GM21447 (cell line): ENCODE results near the gene REXO1.
A peak's percentile ranks its signal among the peaks of the same experiment; 100 is the strongest.
"Not testable (repeated sequence)": the region's sequence is repeated elsewhere in the genome, so short reads cannot be mapped to it uniquely, and the experiment has no call there.

Source experiments
- ATAC-seq: cut with Tn5 transposase; IDR thresholded peaks from one replicate; pipeline ENCODE4 v1.9.1; 2021; ENCODE audit not compliant: unreplicated experiment

Gene REXO1

GRCh38 chr19:1848399-1849131 lies at the start of gene REXO1:
REXO1 (minus strand) TSS chr19:1848483; CDS start chr19:1848358, 125 bp downstream.
- peak; percentile 52 for ATAC-seq

GRCh38 chr19:1896508-1896907 lies 48.2 kb upstream of the REXO1 start:
- no peak for ATAC-seq

GRCh38 chr19:1893791-1894190 lies 45.5 kb upstream of the REXO1 start:
- no peak for ATAC-seq

- no peak for ATAC-seq
These were observed 41.6 kb upstream of the REXO1 start for GRCh38 chr19:1889907-1890306.

- no peak for ATAC-seq
These were observed 40.1 kb upstream of the REXO1 start for GRCh38 chr19:1888385-1888784.

- ATAC-seq: not testable (repeated sequence)
These were observed 38.1 kb upstream of the REXO1 start for GRCh38 chr19:1886360-1886759.

DNA sequence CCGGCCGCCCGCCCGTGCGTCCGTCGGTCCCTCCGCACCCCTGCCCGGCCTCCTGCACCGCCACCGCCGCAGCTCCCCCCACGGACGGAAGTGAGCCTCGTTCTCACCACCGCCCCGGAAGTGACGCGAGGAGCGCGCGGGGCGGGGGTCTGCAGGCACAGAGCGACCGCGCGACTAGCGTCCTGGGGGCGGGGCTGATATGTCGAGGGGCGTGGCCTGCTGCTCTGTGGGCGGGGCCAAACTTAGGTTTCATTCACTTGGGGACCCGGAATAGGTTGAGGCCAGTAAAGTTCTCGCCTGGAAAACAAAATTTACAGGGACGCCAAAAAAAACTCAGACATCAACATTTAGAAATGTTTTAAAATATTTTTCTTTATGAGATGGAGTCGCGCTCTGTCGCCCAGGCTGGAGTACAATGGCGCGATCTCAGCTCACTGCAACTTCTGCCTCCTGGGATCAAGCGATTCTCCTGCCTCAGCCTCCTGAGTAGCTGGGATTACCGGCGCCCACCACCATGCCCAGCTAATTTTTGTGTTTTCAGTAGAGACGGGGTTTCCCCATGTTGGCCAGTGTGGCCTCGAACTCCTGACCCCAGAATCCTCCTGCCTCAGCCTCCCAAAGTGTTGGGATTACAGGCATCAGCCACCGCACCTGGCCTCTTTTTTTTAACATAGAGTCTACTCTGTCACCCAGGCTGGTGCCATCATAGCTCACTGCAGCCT lies 37.3 kb upstream of the REXO1 start, which contains the start of gene ABHD17A:
ABHD17A (minus strand) TSS at position 99 of the 722 bp plus-strand sequence. CDS start 3,930 bp downstream, outside the sequence.
- ATAC-seq: peak; percentile 54

DNA sequence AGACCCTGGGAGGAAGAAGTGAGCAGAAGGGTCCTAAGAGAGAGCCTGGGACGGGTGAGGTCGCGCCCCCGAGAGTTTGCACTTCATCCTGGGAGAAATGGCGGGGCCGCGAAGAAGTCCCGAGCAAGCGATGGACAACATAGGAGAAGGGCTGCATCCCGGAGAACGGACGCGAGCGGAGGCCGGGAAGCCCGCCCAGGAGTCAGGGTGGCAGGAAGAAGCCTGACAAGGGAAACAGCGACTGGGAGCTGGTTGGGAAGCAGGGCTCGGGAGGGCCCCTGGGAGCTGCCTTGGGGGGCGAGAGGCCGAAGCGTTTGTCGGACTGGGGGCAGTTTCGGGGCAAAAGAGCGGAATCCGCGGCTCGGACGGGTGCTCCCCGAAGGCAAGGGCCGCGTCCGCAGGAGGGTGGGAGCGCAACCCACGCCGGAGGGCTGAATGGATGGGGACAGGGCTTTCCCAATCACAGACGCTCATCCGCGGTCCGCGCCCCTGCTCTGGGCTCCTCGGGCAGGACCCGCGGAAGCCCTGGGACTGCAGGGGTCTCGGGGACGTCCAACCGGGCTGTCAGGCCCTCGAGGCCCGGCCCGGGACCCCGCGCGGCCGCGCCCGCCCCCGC lies 36.5 kb upstream of the REXO1 start:
- no peak for ATAC-seq

DNA sequence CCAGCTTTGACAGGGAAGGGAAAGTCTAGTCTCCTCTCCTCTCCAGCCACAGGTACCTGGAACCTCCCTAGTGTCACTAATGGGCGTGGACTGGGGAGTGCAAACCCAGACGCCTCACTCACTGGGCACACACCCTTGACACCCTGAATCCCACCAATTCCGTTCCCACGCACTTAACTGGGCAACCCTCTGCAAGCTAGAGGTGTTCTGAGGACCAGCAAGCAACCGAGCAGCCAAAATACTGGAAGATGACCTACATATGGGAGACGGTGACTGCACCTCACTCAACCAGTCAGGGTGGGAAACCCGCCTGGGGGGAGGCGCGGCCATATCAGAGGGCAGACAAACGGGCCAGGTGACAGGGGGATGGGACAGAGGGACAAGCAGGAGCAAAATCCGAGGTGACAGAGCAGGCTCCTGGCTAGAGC lies 36.0 kb upstream of the REXO1 start:
- ATAC-seq: no peak

DNA sequence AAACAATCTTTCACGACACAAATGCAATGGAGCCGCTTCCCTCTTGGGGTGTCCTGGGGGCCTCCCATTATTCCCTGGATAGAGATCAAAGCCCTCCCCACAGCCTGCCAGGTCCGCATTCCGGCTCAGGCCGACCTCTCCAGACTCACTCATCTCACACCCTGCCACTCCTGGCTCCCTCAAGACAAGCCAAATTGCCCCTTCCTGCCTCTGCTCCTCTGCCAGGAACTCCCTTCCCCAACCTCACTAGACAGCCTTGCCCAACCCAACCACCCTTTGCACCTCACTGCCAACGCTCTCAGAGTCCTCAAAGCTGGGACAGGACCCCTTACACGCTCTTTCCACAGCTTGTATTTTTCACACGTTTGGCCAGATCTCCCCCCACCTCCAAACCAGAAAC lies 35.5 kb upstream of the REXO1 start:
- no peak for ATAC-seq

DNA sequence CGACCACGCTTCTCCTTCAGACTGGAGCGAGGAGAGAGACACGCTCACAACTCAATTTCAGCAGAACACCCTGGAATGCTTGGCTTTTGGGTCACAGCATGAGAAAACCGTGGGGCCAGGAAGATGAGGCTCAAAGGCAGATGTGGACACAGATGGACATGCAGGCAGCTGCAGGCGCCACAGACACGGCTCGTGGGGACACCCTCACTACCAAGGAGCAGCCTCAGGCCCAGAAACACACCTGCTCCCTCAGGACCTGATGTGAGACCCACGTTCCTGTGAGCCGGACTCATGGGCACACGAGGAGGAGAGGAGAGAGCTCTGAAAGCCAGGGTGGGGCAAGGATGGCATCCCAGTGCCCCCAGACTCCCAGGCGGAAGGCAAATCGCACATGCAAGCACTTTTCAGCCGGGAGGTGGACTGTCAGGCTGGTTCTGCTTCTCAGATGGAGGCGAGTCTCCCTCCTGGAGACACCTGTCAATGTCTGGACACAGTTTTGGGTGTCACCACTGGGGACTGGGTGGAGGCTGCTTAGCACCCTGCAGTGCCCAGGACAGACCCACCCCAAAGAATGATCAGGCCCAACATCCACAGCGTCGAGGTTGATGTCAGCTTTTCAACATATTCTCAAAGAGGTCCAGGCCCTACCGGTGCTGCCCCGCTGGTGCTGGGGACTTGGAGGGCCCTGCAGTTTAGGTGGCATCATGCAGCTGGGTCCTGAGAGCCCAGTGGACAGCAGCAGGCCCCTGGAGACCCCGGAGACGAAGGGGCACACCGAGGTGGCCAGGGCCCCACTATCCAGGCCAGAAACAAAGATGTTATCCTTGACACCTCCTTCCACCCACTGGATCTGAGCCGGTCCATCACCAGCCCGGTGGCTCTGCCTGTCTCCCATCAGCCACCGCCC lies 34.8 kb upstream of the REXO1 start:
- no peak for ATAC-seq

DNA sequence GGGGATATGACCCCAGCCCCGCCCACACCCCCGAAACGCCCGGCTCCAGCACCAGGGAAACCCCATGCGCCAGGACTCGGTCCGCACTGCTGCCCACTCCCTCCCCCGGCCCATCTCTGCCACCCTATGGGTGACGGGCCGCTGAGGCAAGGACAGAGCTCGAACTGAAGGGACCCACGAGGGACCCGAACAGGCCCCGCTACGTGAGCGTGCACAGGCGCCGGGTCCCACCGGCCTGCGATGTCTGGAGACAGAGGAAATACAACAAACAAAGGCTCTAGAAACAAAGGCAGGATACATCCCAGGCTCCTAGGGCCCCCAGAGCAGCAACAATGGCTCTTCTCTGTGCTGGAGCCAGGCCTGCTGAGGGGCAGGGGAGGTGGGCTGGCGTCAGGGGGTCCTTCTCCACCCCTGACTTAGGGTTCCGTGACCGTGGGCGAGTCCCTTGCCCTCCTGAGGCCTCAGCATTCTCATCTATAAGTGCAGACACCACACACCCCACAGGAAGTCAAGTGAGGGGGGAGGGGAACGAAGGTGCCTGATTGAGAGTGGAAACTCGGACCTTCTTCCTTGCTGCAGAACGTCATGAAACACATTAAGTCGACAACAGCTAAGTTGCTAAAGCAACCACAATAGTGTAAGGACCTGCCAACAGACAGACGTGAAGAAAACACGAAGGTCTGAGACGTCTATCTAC lies 34.0 kb upstream of the REXO1 start:
- no peak for ATAC-seq

- ATAC-seq: not testable (repeated sequence)
These were observed 33.3 kb upstream of the REXO1 start for GRCh38 chr19:1881393-1882088.

- no peak for ATAC-seq
These were observed 32.5 kb upstream of the REXO1 start for GRCh38 chr19:1880611-1881392.

DNA sequence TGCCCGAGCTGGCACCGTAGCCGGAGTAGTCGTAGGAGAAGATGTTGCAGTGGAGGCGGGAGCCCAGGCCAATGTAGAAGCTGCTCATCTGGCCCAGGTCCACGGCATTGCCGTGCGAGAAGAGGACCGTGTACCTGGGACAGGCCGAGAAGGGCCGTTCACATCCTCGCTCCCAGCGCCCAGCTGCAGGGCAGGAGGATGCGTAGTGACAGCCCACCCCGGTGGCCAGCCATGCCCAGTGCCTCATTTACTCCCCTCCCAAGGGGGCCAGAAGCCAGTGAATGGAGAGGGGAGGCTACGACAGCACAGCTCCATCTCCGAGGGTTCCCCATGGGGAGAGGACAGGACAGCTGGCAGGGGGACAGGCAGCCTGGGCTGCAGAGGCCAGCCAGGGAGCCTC lies 31.7 kb upstream of the REXO1 start:
- not testable (repeated sequence) for ATAC-seq

GRCh38 chr19:1878583-1878982 lies 30.3 kb upstream of the REXO1 start:
- not testable (repeated sequence) for ATAC-seq

DNA sequence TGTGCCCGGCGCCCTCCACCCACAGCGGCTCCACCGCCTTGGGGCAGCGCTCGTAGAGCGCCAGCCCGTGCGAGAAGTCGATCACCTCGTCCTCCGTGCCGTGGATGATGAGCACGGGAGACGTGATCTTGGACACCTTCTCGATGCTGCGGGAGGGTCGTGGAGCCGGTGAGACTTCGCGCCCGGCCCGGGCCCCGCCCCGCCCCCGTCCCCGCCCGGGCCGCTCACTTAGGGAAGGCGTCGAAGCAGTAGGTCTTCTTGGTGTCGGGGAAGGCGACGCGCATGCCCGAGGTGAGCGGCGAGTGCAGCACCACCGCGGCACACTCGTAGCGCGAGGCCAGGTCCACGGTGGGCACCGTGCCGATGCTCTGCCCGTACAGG lies 29.0 kb upstream of the REXO1 start:
- ATAC-seq: not testable (repeated sequence)

GRCh38 chr19:1876496-1877279 lies 28.4 kb upstream of the REXO1 start:
- peak; percentile 20 for ATAC-seq
